NCI-H187 treated with DMSO at 0.1 percent for 48 hours (cell line): ENCODE results near the gene PIF1.
A peak's percentile ranks its signal among the peaks of the same experiment; 100 is the strongest.
"Not testable (repeated sequence)": the region's sequence is repeated elsewhere in the genome, so short reads cannot be mapped to it uniquely, and the experiment has no call there.

Source experiments
- DNase-seq: peaks from one replicate; lab custom pipeline; 2025; lab: John Stamatoyannopoulos, UW

Gene PIF1

GRCh38 chr15:64847016-64847415 is 21.6 kb upstream of the PIF1 start:
- DNase-seq = no peak

DNA sequence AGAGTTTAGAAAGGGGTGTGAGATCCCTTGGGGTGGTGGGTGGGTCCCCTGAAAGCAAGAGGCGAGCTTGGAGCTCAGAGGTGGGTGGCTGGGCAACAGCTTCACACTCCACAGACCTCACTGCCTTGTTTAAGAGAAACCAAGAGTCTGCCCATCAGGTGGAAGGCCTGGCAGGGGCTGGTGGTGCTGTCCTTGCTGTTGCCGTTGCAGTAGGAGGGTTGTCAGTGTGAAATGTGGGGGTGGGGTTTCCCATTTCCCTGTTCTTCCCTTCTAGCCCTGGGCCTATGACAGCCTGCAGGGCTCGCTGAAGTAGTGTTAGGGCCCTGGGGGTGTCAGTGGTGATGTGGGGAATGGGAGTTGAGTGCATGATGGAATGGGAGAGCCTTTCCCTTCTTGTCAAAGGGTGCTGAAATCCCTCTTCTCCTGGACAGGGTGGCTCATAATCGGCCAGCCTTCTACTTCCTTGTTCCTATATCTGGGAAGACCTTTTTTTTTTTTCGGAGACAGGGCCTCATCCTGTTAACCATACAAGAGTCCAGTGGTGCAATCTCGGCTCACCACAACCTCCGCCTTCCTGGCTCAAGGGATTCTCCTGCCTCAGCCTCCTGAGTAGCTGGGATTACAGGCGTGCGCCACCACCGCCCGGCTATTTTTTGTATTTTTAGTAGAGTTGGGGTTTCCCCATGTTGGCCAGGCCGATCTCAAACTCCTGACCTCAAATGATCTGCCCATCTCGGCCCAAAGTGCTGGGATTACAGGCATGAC is 20.6 kb upstream of the PIF1 start:
- no peak for DNase-seq

DNA sequence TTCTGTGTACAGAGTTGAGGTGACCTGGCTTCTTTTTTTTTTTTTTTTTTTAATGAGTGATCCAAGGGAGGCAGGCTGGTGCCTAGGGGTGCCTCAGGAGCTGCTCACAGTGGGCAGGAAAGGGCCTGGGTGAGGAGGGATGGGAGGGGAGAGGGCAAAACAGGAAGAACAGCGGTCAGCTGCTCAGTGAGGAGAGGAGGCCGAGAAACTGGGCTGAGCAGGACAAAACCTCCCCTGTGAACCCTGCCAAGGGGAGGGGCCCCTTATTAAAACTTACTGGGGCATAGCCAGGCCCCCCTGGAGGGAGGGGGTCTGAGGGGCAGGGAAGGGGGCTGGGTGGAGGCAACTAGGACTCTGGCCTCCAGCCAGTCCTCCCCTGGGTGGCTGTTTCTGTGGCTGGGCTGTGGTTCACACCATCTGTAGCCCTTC is 19.8 kb upstream of the PIF1 start:
- DNase-seq = no peak

DNA sequence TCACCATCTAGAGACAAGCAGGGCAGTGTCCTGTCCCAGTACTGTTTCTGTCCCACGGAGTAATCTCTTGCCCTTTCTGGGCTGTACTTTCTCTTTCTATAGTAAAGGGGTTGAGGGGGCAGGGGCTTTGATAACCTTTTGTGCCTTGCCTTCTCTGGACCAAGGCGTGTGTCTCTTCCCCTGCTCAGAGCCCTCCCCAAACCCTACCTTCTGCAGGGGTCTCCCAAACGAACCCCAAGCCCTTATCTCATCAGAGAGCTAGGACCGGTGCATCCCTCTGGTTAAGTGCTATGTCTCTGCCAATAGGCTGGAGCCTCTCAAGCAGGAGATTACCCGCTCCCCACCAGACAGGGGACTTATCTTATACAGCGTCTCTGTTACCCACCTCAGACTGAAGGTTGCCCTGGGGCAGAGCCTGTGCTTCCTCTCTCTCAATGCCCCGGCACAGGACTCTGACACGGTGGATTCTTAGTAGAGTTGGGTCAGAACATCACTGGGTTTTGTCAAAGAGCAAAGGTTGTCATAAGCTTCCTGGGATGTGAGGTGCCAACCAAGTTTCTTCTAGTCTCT is 19.2 kb upstream of the PIF1 start:
- DNase-seq = no peak

DNA sequence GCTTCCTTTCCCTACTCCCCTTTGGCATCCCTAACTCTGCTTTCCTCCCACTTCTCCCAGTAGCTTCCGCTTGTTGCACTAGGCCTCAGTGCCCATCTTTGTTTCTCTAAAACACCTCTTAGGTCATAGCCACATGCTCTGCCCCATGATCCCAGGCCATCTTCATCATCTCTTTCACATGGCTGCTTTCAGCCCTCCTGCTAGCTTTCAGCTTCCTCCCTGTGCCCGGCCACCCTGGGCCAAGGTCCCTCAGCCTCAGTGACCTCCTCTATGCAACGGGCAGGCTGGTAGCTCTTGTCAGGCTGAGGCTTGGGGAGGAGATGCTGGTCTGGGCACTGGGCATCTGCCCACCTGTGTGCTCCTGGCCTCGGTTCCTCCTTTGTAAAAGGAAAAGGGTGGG is 18.5 kb upstream of the PIF1 start:
- no peak for DNase-seq

GRCh38 chr15:64842986-64843561 is 17.6 kb upstream of the PIF1 start:
- no peak for DNase-seq

DNA sequence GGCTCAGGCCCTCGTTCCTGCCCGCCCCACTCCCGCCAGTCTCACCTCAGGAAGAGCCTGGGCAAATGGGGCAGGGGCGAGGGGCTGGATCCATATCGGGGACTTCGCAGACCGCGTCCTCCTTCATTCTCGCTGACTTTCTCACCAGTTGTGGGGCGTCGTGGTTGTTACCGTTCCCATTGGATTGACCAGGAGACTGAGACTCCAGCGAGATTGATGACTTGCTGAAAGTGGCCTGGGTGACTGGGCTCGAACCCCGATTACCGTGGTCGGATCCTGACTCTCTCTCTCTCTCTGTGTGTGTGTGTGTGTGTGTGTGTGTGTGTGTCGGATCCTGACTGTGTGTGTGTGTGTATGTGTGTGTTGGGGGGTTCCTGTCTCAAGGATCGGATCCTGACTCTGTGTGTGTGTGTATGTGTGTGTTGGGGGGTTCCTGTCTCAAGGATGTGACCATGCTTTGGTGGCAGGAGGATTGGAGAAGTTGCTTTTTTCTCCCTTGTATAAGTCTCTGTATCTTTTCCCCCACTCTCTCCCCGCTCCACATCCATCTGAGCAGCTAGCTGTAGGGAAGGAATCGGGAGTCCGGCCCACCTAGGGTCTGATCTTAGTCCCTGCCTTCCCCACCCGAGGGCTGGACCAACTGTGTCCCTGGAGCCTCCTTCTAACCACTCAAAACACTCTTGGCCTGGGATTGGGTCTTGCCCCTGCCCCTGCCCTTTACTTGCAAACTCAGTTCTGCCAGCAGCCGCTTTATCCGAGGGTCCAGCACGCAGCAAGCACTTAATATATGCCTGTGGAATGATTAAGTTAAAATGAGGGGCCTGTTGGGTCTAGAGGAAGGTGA is 16.9 kb upstream of the PIF1 start:
- DNase-seq = no peak

DNA sequence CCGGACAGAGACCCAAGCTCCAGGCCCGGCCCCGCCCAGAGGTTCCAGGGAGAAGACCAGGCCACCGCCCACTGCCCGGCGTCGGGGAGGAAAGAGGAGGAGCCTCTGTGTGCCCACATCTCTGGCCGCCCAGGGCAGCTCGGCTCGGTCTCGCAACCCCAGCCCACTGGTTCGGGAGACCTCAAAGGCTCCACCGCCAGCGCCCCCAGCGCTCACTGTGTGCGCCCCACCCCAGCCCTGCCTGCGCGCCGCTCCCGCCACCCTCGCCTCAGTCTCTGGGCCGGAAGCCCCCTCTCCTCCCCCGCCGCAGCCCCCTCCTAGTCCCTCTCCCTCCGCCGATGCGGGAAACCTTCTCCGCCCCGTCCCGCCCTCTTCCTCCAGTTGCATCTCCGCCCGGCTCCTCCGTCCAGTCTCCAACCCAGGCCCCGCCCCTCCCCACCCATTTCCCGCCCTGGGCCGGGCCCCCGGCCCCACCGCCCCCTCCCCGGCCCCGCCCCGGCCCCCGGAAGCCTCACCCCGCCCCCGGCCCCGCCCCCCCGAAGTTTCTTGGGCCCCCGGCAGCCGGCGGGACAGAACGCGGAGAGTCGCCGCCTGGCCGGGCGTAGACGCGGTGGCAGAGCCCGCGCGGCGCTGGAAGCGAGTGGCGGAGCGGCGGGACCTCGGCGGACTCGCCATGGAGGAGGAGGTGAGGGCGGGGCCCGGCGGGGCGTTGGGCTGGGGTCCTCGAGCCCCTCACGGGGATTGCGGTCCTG is 16.1 kb upstream of the PIF1 start, which contains the start of gene PLEKHO2:
Gene PLEKHO2 (plus strand): TSS at position 572 of the 752 bp plus-strand sequence. CDS start 102 bp downstream, at position 674.
- DNase-seq = peak; percentile 4

DNA sequence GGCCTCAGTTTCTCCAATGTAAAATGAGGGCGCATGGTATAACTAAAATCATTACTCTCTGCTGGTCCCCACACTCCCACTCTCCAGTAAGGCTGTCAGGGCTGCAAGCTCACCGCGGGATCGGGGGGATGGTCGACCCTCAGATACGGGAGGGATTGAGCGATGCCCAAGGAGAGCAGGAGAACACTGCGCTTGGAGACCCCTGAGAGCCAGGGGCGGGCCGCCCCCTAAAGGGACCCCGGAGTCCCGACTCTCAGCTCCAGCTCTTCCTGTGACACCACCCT is 15.6 kb upstream of the PIF1 start:
- no peak for DNase-seq

GRCh38 chr15:64837502-64837901 is 12.1 kb upstream of the PIF1 start:
- DNase-seq = no peak

DNA sequence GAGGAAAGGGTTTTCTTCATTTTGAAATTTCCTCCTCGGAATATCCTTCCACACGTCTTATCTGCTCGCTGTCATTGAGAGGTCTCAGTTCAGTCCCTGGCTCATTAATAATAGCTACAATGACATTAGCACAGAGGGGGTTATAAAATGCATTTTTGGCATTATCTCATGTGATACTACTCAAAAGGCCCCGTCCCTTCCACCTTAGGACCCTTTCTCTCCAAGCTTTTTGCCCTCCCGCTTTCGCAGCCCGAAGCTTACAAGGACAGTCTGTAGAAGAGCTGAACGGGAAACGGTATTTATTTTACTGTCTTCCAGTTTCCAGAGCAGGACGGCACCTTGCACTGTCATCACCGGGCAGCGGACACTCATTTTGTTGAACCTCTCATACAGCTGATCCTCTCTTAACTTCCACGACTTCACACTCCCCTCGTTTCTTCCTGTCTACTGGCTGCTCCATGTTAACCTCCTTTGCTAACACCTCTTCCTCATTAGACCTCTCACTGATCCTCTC is 10.6 kb upstream of the PIF1 start:
- no peak for DNase-seq

DNA sequence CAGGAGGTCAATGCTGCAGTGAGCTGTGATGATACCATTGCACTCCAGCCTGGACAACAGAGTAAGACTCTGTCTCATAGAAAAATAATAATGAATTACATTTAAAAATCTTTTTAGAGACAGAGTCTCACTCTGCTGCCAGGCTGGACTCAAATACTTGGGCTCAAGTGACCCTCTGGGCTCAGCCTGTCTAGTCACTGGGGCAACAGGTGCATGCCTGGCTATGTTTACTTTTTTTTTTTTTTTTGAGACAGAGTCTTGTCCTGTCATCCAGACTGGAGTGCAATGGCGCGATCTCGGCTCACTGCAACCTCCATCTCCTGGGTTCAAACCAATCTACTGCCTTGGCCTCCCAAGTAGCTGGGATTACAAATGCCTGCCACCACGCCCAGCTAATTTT is 8.2 kb upstream of the PIF1 start:
- no peak for DNase-seq

GRCh38 chr15:64828985-64829384 is 3.5 kb upstream of the PIF1 start:
- no peak for DNase-seq

DNA sequence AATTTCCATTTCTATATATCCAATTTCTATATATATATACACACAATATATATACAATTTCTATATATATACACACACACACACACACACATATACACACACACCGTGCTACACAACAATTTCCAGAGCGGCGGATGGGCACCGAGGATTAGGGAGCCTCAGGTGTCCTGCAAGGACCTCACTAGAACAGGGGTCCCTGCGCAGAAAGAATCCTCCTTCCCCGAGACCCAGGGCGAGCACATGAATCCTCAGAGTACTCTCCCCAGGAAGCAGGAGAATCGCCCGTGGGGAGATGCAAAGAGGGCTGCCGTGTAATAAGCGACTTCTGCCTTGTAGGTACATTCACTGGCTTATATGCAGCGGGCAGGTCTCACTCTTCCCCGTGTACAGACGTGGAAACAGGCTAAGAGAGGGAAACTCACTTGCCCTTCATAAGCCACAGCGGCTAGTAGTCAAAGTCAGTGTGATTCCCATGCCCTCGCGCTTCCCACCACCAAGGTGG is 467 bp downstream of the PIF1 start:
- DNase-seq = no peak

GRCh38 chr15:64816452-64816851 is 9.0 kb downstream of the PIF1 start:
- DNase-seq = no peak

DNA sequence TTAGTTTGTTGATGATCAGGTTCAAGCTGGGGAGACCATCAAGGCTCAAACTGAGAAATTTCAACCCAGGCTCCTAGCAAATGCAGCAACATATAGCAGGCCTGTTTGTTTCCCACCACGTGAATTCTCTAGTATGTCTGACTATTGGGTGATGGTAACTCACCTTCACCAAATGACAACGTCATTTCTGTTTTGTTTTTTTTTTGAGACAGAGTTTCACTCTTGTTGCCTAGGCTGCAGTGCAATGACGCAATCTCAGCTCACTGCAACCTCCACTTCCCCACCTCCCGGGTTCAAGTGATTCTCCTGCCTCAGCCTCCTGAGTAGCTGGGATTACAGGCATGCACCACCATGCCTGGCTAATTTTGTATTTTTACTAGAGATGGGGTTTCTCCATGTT is 10.5 kb downstream of the PIF1 start:
- DNase-seq = not testable (repeated sequence)

DNA sequence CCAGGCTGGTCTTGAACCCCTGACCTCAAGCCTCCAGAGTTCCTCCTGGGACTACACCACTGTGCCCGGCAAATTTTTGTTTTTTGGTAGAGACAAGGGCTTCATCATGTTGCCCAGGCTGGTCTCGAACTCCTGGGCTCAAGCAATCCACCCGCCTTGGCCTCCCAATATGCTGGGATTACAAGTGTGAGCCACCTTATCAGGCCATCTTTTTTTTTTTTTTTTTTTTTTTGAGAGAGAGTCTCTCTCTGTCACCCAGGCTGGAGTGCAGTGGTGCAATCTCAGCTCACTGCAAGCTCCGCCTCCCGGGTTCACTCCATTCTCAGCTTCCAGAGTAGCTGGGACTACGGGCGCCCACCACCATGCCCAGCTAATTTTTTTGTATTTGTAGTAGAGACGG is 11.2 kb downstream of the PIF1 start:
- not testable (repeated sequence) for DNase-seq

DNA sequence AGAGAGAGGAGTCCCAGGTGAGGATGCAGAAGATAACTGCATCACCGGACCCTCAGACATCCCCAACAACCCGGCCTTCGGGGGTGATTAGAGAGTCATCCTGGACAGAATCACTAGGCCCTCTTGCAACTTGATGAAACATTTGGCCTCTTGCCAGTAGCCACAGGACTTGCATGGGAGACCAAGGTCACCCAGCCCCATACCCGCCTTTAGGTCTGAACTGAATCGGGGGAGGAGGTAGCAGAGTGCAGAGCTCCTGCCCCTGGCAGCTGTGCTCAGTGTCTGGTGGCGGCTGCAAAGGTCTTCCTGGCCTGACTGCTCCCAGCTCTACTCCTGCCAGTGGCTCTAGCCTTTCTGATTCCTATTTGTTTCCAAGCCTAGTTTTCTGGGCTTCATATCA is 12.4 kb downstream of the PIF1 start:
- no peak for DNase-seq

DNA sequence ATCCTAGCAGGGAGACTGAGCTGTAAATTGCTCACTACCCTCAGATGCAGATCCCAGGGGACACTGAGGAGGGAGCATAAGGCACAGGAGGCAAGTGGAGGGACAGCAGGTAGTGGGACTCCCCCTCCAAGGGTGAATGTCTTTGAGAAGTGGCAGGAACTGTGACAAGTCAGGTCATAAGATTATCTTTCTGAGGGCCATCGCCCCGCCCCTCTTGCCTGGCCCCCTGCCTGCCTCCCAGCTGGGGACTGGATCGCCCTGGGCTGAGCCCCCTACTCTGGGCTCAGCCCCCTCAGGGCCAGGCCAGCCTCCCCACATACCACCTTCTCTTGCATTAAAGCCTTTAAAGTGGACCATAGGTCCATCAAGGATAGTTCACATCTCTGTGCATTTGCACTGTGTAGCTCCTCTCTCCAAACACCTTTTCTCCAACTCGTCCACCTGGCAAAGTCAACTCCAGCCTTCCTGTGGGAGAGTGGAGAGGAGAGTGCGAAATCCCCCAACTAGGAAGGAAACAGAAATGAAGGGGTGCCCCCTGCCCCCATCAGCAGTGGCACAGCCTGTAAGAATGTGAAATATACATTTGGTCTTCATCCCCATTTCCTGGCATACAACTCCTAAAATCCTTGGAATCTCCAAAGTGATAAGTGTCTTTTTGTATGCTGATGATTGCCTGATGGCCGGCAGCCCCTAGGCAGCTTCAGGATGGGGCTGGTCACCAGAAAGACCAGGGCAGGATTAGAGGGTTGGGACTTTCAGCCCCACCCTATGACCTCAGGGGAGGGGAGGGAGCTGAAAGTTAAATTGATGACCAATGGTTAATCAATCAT is 14.7 kb downstream of the PIF1 start:
- DNase-seq = no peak

DNA sequence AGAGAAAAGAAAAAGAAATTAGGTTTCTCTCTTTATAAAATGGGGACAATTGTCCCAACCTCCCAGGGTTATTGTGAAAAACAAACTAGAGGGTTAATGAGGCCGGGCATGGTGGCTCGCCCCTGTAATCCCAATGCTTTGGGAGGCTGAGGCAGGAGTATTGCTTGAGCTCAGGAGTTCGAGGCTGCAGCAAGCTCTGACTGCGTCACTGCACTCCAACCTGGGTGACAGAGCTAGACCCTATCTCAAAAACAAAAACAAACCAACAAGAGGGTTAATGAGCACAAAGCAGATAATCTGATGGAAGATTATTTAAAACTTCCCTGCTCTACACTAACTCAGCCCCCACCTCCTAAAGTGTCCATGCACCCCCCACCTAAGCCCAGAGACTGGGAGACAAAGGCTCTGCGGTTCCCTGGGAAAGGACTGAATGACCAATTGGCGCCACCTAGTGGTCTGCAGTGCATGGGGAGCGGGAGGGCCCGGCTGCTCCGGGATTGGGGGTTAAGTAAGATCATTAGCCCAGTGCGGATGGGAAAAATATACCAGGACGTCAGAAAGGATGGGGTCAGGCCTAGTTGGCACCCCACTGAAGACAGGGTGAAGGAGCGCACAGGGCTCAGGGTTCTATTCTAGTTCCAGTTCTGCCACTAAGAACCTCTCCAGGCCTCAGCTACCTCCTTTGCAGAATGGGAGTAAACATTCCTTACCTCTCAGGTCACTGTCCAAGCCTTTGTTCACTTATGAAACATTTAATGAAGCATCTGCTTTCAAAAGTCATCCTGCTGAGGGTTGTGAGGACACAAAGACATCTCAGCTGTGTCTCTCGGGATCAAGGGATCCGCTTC is 15.6 kb downstream of the PIF1 start:
- peak; percentile 17 for DNase-seq
